HEK293 (cell line): Measurements from ENCODE around the gene MEOX1.

Source experiments
- CTCF ChIA-PET: fragments of 350-600 bp; formaldehyde crosslinking; extraction: SDS; loops from one replicate; lab custom pipeline; 2021; ENCODE audit warnings: antibody characterized with exemption; lab: Yijun Ruan, JAX
- POLR2A ChIA-PET: fragments of 300-600 bp; formaldehyde crosslinking; extraction: SDS; loops from one replicate; lab custom pipeline; 2020; ENCODE audit warnings: antibody characterized with exemption, inconsistent platforms; lab: Yijun Ruan, JAX
- H3K27ac ChIP-seq: fragments of 200-500 bp; sonication (Bioruptor generic); 2 replicates; pipeline ENCODE4 v1.5.1; 2014; ENCODE audit warnings: low read depth, low read length, control low read depth, inconsistent platforms; ENCODE audit errors: extremely low read depth
- H3K36me3 ChIP-seq, 2 experiments: fragments of 200-500 bp in 1 of 2; sonication (Bioruptor generic) in 1 of 2; 1 replicate in 1 of 2; 2 replicates in 1 of 2; pipeline ENCODE4 v1.5.1; 2014 to 2017; ENCODE audit warnings: inconsistent platforms in 2 of 2, low read length in 2 of 2; ENCODE audit not compliant: control insufficient read depth in 2 of 2, insufficient read depth in 1 of 2
- H3K4me1 ChIP-seq: fragments of 200-500 bp; sonication (Bioruptor generic); 2 replicates; pipeline ENCODE4 v1.5.1; 2014; ENCODE audit warnings: mild to moderate bottlenecking, low read length, inconsistent platforms; ENCODE audit not compliant: control insufficient read depth, insufficient read depth
- H3K4me3 ChIP-seq: 2 replicates; pipeline ENCODE4 v1.5.1; 2011; ENCODE audit warnings: low read depth, mild to moderate bottlenecking, control low read depth, low read length, moderate library complexity
- H3K9me3 ChIP-seq: fragments of 200-500 bp; sonication (Bioruptor generic); 2 replicates; pipeline ENCODE4 v1.5.1; 2014; ENCODE audit warnings: low read depth, low read length, inconsistent platforms; ENCODE audit not compliant: control insufficient read depth, insufficient read depth
- EGR2 ChIP-seq: fragments of 450-650 bp; formaldehyde crosslinking; IDR thresholded peaks from 2 replicates; pipeline ENCODE4 v1.5.1; 2016; ENCODE audit warnings: low read depth, missing biosample characterization, missing genetic modification characterization
- ELK4 ChIP-seq: IDR thresholded peaks from 2 replicates; pipeline ENCODE4 v1.6.1; 2011; ENCODE audit warnings: mild to moderate bottlenecking, low read depth, low read length, borderline replicate concordance
- GLIS2 ChIP-seq: fragments of 450-650 bp; formaldehyde crosslinking; IDR thresholded peaks from 2 replicates; pipeline ENCODE4 v1.5.1; 2016; ENCODE audit warnings: missing biosample characterization, missing genetic modification characterization
- IKZF3 ChIP-seq: fragments of 450-650 bp; IDR thresholded peaks from 2 replicates; pipeline ENCODE4 v1.5.0; 2018; ENCODE audit warnings: missing biosample characterization, mild to moderate bottlenecking, missing genetic modification characterization, moderate library complexity
- KLF16 ChIP-seq: fragments of 450-650 bp; formaldehyde crosslinking; IDR thresholded peaks from 2 replicates; pipeline ENCODE4 v1.5.1; 2017; ENCODE audit warnings: missing biosample characterization, missing genetic modification characterization
- KLF17 ChIP-seq: fragments of 450-650 bp; formaldehyde crosslinking; IDR thresholded peaks from 2 replicates; pipeline ENCODE4 v1.5.1; 2016; ENCODE audit warnings: missing biosample characterization, missing genetic modification characterization
- OVOL3 ChIP-seq: fragments of 450-650 bp; formaldehyde crosslinking; IDR thresholded peaks from 2 replicates; pipeline ENCODE4 v1.5.1; 2016; ENCODE audit warnings: missing biosample characterization, missing genetic modification characterization
- PATZ1 ChIP-seq: fragments of 450-650 bp; formaldehyde crosslinking; IDR thresholded peaks from 2 replicates; pipeline ENCODE4 v1.5.1; 2016; ENCODE audit warnings: missing biosample characterization, missing genetic modification characterization
- PRDM4 ChIP-seq: fragments of 450-650 bp; formaldehyde crosslinking; IDR thresholded peaks from 2 replicates; pipeline ENCODE4 v1.5.1; 2017; ENCODE audit warnings: missing biosample characterization, missing genetic modification characterization
- PRDM6 ChIP-seq: fragments of 450-650 bp; formaldehyde crosslinking; IDR thresholded peaks from 2 replicates; pipeline ENCODE4 v1.5.1; 2017; ENCODE audit warnings: missing biosample characterization, missing genetic modification characterization
- ZBTB44 ChIP-seq: fragments of 450-650 bp; IDR thresholded peaks from 2 replicates; pipeline ENCODE4 v1.5.1; 2018; ENCODE audit warnings: missing biosample characterization, mild to moderate bottlenecking, missing genetic modification characterization
- ZFHX2 ChIP-seq: fragments of 450-650 bp; formaldehyde crosslinking; conservative IDR thresholded peaks from 2 replicates; pipeline ENCODE4 v1.5.1; 2016; ENCODE audit warnings: missing biosample characterization, missing genetic modification characterization
- ZFP41 ChIP-seq: fragments of 450-650 bp; formaldehyde crosslinking; IDR thresholded peaks from 2 replicates; pipeline ENCODE4 v1.5.1; 2016; ENCODE audit warnings: missing biosample characterization, missing genetic modification characterization, borderline replicate concordance
- ZIC2 ChIP-seq: fragments of 450-650 bp; formaldehyde crosslinking; IDR thresholded peaks from 2 replicates; pipeline ENCODE4 v1.5.1; 2016; ENCODE audit warnings: missing biosample characterization, missing genetic modification characterization
- ZNF112 ChIP-seq: fragments of 450-650 bp; formaldehyde crosslinking; IDR thresholded peaks from 2 replicates; pipeline ENCODE4 v1.5.0; 2017; ENCODE audit warnings: missing biosample characterization, missing genetic modification characterization
- ZNF214 ChIP-seq: fragments of 450-650 bp; formaldehyde crosslinking; IDR thresholded peaks from 2 replicates; pipeline ENCODE4 v1.5.1; 2017; ENCODE audit warnings: missing biosample characterization, mild to moderate bottlenecking, missing genetic modification characterization, borderline replicate concordance
- ZNF221 ChIP-seq: fragments of 450-650 bp; formaldehyde crosslinking; IDR thresholded peaks from 2 replicates; pipeline ENCODE4 v1.5.1; 2017; ENCODE audit warnings: missing biosample characterization, missing genetic modification characterization, borderline replicate concordance
- ZNF239 ChIP-seq: fragments of 450-650 bp; formaldehyde crosslinking; IDR thresholded peaks from 2 replicates; pipeline ENCODE4 v1.5.1; 2016; ENCODE audit warnings: missing biosample characterization, missing genetic modification characterization
- ZNF292 ChIP-seq: fragments of 450-650 bp; formaldehyde crosslinking; IDR thresholded peaks from 2 replicates; pipeline ENCODE4 v1.5.1; 2016; ENCODE audit warnings: low read depth, missing biosample characterization, missing genetic modification characterization, borderline replicate concordance
- ZNF561 ChIP-seq: fragments of 450-650 bp; IDR thresholded peaks from 2 replicates; pipeline ENCODE4 v1.5.1; 2018; ENCODE audit warnings: missing biosample characterization, missing genetic modification characterization, borderline replicate concordance
- ZNF600 ChIP-seq: fragments of 450-650 bp; formaldehyde crosslinking; IDR thresholded peaks from 2 replicates; pipeline ENCODE4 v1.5.1; 2016; ENCODE audit warnings: missing biosample characterization, missing genetic modification characterization
- ZNF623 ChIP-seq: fragments of 450-650 bp; formaldehyde crosslinking; IDR thresholded peaks from 2 replicates; pipeline ENCODE4 v1.5.1; 2016; ENCODE audit warnings: missing biosample characterization, missing genetic modification characterization
- ZNF707 ChIP-seq: fragments of 450-650 bp; formaldehyde crosslinking; IDR thresholded peaks from 2 replicates; pipeline ENCODE4 v1.5.1; 2016; ENCODE audit warnings: missing biosample characterization, missing genetic modification characterization

The MEOX1 gene

GRCh38 chr17:43662413-43663141 lies 855 bp upstream of the MEOX1 start:
- ChIA-PET POLR2A (no interaction called here), CTCF (interaction anchor here (1.2 to 3.1 kb wide), 3 partner anchors 9 to 13 kb away, joined by 4 to 18 read pairs (median 4); no protein-coding TSS in a partner anchor)
- H3K27ac ChIP-seq, result peak overlapping the region; percentile 66
- H3K9me3 ChIP-seq, result no peaks in the 10 kb centered on the region
- H3K4me3 ChIP-seq, result no peak overlapping the region
- peaks cover 18% of the 10 kb centered on the region for H3K4me1 ChIP-seq
- H3K36me3 ChIP-seq, result no peaks in the 10 kb centered on the region
- TF ChIP-seq ZFHX2 (tag by site-specific recombination), result peak; percentile 72
- peak; percentile 33 for TF ChIP-seq ZIC2 (tag by site-specific recombination)
- TF ChIP-seq ELK4, result no peak
- no peak for TF ChIP-seq PATZ1 (tag by site-specific recombination)
- 0 out of 2 replicates have a peak, but pooled peaks have one; percentile 31 for TF ChIP-seq IKZF3
- TF ChIP-seq ZNF600 (tag by site-specific recombination), result 0 out of 2 replicates have a peak, but pooled peaks have one; percentile 17
- TF ChIP-seq PRDM6 (tag by site-specific recombination), result peak; percentile 91; the same call in 1 of the 2 replicates
- TF ChIP-seq ZBTB44 (tag by site-specific recombination), result 0 out of 2 replicates have a peak, but pooled peaks have one; percentile 1
- TF ChIP-seq PRDM4 (tag by site-specific recombination), result peak; percentile 69
- peak; percentile 19; the same call in 1 of the 2 replicates for TF ChIP-seq GLIS2
- peak; percentile 71 for TF ChIP-seq EGR2 (tag by site-specific recombination)

GRCh38 chr17:43660816-43661493 lies 767 bp downstream of the MEOX1 start:
- Histone ChIP-seq H3K27ac (no peak overlapping the region), H3K9me3 (no peaks in the 10 kb centered on the region), H3K36me3 (no peaks in the 10 kb centered on the region), H3K4me3 (no peak overlapping the region), H3K4me1 (peaks cover 32% of the 10 kb centered on the region)
- CTCF ChIA-PET, result interaction anchor here (0.6 to 1.8 kb wide), 3 partner anchors 11 to 106 kb away, joined by 3 to 7 read pairs (median 4); no protein-coding TSS in a partner anchor
- POLR2A ChIA-PET, result no interaction called here
- TF ChIP-seq ZNF239 (tag by site-specific recombination) (no peak), ZNF707 (tag by site-specific recombination) (no peak), ZNF112 (no peak), ZNF623 (tag by site-specific recombination) (no peak), ZNF292 (tag by site-specific recombination) (no peak), ZNF561 (tag by site-specific recombination) (no peak), OVOL3 (no peak), KLF16 (tag by site-specific recombination) (no peak), KLF17 (tag by site-specific recombination) (no peak), ZNF214 (no peak), ZNF221 (tag by site-specific recombination) (no peak), ZFP41 (tag by site-specific recombination) (no peak)
